ENCODE data around the gene SDC3.

Gene SDC3

DNA sequence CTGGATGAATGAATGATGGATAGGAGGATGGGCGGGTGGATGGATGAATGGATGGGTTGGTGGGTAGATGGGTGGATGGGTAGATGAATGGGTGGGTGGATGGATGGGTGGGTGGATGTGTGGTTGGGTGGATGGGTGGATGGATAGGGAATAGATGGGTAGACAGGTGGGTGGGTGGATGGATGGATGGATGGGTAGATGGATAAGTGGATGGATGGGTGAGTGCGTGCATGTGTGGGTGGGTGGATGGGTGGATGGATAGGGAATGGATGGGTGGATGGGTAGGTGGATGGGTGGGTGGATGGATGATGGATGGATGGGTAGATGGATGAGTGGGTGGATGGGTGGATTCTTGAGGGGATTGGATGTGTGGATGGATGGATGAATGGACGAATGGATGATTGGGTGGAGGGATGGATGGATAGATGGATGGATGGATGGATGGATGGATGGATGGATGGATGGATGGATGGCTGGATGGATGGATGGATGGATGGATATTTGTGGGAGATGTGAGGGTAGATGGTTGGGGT is 68.7 kb downstream of the SDC3 start:
- no peaks in the 10 kb centered on the region for H3K36me3 ChIP-seq
- H3K4me1 ChIP-seq (ENCODE audit: control insufficient read depth in 1 of 2, insufficient read depth in 1 of 2, low read depth in 1 of 2, low read length in 1 of 2), result peaks cover 0 to 3% of the 10 kb centered on the region in 2 experiments
- H3K9me3 ChIP-seq, result no peaks in the 10 kb centered on the region
- H3K4me3 ChIP-seq (ENCODE audit: low read depth in 1 of 2, low read length in 1 of 2), result no peak overlapping the region
- H3K27me3 ChIP-seq, result peaks cover 90% of the 10 kb centered on the region
- no peak for TF ChIP-seq CTCF (IDR thresholded peaks at IDR 0.05)
- H3K27ac ChIP-seq, result no peak overlapping the region

GRCh38 chr1:30838996-30839395 is 69.6 kb downstream of the SDC3 start:
- H3K4me1 ChIP-seq (ENCODE audit: control insufficient read depth in 1 of 2, insufficient read depth in 1 of 2, low read depth in 1 of 2, low read length in 1 of 2), result peaks cover 0 to 3% of the 10 kb centered on the region in 2 experiments
- no peaks in the 10 kb centered on the region for H3K9me3 ChIP-seq
- H3K4me3 ChIP-seq (ENCODE audit: low read depth in 1 of 2, low read length in 1 of 2), result no peak overlapping the region
- no peak overlapping the region for H3K27ac ChIP-seq
- TF ChIP-seq CTCF (IDR thresholded peaks at IDR 0.05), result no peak
- no peaks in the 10 kb centered on the region for H3K36me3 ChIP-seq
- H3K27me3 ChIP-seq, result peaks cover 90% of the 10 kb centered on the region

DNA sequence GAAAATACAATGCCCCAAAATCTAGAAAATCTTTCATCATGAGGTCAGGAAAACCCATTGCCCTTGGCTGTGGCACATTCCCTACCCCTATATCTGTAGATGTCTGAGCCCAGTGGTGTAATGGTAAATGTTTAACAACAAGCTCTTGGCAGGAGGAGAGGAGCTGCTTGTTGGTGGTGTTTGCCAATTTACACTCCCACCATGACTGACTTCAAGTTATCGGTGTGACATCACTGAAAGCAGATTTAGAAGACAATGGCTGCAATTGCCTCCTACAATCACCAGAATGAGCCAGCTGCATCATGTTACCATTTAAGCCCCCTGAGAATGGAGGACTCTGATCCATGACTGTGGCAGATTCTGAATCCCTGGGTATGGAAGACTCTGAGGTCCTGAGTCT is 70.9 kb downstream of the SDC3 start:
- no peaks in the 10 kb centered on the region for H3K9me3 ChIP-seq
- H3K27me3 ChIP-seq, result peaks cover 91% of the 10 kb centered on the region
- H3K4me1 ChIP-seq (ENCODE audit: control insufficient read depth in 1 of 2, insufficient read depth in 1 of 2, low read depth in 1 of 2, low read length in 1 of 2), result peaks cover 0 to 3% of the 10 kb centered on the region in 2 experiments
- TF ChIP-seq CTCF (IDR thresholded peaks at IDR 0.05), result no peak
- no peak overlapping the region for H3K4me3 ChIP-seq (ENCODE audit: low read depth in 1 of 2, low read length in 1 of 2)
- no peak overlapping the region for H3K27ac ChIP-seq
- no peaks in the 10 kb centered on the region for H3K36me3 ChIP-seq

DNA sequence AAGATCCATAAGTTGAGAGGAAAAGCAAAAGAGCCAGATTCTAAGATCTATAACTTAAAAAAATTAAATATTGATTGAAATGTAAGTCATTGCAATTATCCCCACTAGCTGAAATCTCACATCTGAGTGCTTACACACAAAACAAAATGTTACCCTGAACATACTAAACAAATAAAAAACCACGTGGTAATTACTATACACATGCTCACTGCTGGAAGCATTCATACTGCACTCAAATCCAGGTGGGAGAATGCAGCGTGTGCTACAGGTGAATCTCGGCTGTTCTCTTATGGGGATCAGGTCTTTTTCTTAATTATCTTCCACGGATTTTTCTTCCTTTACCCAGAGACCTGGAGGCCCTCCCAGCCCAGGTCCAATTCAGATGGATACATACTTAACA is 74.3 kb downstream of the SDC3 start:
- no peak for TF ChIP-seq CTCF (IDR thresholded peaks at IDR 0.05)
- no peak overlapping the region for H3K4me3 ChIP-seq (ENCODE audit: low read depth in 1 of 2, low read length in 1 of 2)
- H3K9me3 ChIP-seq, result no peaks in the 10 kb centered on the region
- no peaks in the 10 kb centered on the region for H3K4me1 ChIP-seq (ENCODE audit: control insufficient read depth in 1 of 2, insufficient read depth in 1 of 2, low read depth in 1 of 2, low read length in 1 of 2)
- no peak overlapping the region for H3K27ac ChIP-seq
- peaks cover 75% of the 10 kb centered on the region for H3K27me3 ChIP-seq
- no peaks in the 10 kb centered on the region for H3K36me3 ChIP-seq

GRCh38 chr1:30830537-30830936 is 78.0 kb downstream of the SDC3 start:
- Histone ChIP-seq H3K9me3 (no peaks in the 10 kb centered on the region), H3K4me3 (ENCODE audit: low read depth in 1 of 2, low read length in 1 of 2) (no peak overlapping the region), H3K4me1 (ENCODE audit: control insufficient read depth in 1 of 2, insufficient read depth in 1 of 2, low read depth in 1 of 2, low read length in 1 of 2) (no peaks in the 10 kb centered on the region), H3K27ac (no peak overlapping the region), H3K36me3 (no peaks in the 10 kb centered on the region), H3K27me3 (peaks cover 81% of the 10 kb centered on the region)
- TF ChIP-seq CTCF (IDR thresholded peaks at IDR 0.05), result no peak

- Histone ChIP-seq H3K4me1 (ENCODE audit: control insufficient read depth in 1 of 2, insufficient read depth in 1 of 2, low read depth in 1 of 2, low read length in 1 of 2) (no peaks in the 10 kb centered on the region), H3K36me3 (no peaks in the 10 kb centered on the region), H3K27ac (no peak overlapping the region), H3K4me3 (ENCODE audit: low read depth in 1 of 2, low read length in 1 of 2) (no peak overlapping the region), H3K9me3 (no peaks in the 10 kb centered on the region), H3K27me3 (peaks cover 84% of the 10 kb centered on the region)
- TF ChIP-seq CTCF (IDR thresholded peaks at IDR 0.05), result no peak
Observed at GRCh38 chr1:30829889-30830288, 78.7 kb downstream of the SDC3 start.
